GM19043 (cell line): ENCODE measurements around the gene PPP1R15B.

Source experiments
- ATAC-seq: cut with Tn5 transposase; IDR thresholded peaks from one replicate; pipeline ENCODE4 v1.9.1; 2021; ENCODE audit warnings: low read depth; ENCODE audit not compliant: unreplicated experiment

The PPP1R15B gene

GRCh38 chr1:204368996-204369726 is 42.5 kb downstream of the PPP1R15B start:
- ATAC-seq = no peak

GRCh38 chr1:204367956-204368355 is 43.7 kb downstream of the PPP1R15B start:
- no peak for ATAC-seq

DNA sequence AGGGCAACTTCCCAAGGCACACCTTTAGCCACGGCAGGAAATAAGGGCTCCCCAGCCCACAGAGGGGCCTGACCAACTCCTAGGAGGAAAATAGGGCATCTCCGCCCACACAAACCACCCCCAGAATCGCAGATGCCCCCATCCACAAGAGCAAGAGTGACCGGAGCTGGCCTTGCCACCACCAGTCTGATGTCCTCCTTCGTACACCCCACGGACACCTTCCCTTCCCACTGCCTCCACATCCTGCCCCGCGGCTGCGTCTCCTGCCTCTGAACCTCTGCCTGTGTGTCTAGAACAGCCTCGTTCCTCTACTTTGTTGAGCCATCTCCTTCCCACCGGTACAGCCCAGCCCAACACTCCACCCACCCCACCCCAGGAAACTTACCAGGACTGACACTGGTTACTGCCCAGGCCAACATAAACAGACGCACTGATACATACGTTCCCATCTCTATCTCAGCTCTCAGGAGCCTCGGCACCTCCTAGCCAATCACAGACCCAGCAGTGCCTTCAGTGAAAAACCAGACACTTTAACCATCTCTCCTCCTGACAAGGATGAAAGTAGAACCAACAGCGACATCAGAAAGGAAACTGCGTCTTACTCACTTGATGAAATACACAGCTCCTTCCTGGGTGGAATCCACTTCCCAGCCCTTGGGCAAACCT is 44.3 kb downstream of the PPP1R15B start:
- ATAC-seq = no peak

- no peak for ATAC-seq
Observed at GRCh38 chr1:204366759-204367158, 44.9 kb downstream of the PPP1R15B start.

- ATAC-seq = no peak
Observed at GRCh38 chr1:204363335-204364114, 48.1 kb downstream of the PPP1R15B start.

DNA sequence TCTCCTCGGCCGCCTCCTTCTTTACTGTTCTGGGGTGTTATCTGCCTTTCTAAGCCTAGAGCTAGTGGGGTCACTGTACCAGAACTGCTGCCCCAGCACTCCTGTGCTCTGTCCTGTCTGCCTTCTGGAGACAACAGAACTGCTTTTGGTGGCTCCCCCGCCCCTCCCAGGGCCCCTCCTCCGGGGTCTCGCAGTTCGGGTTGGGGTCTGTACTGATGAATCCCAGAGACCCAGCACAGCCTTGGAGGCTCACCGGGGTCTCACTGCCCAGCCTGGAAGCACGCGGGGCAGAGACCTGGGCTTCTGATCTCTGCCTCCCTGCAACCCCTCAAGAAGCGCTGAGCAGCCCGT is 48.7 kb downstream of the PPP1R15B start:
- no peak for ATAC-seq

DNA sequence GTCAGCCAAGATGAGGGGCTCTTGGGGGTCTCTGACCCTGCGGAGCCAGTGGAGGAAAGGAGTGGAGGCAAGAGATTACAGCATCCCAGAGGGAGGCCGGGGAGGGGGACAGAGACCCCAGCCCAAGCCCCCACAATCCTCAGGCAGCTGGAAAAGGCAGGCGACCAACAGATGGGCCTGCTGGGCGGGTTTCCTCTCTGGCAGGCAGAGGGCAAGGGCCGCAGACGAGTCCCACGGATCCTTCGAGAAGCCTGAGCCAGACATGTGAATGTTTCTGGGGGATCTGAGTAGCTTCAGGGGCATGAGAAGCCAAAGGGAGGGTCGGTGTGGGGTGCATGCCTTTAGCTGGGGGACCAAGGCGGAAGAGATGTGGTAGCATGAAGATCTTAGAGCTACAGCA is 49.8 kb downstream of the PPP1R15B start:
- ATAC-seq = no peak

DNA sequence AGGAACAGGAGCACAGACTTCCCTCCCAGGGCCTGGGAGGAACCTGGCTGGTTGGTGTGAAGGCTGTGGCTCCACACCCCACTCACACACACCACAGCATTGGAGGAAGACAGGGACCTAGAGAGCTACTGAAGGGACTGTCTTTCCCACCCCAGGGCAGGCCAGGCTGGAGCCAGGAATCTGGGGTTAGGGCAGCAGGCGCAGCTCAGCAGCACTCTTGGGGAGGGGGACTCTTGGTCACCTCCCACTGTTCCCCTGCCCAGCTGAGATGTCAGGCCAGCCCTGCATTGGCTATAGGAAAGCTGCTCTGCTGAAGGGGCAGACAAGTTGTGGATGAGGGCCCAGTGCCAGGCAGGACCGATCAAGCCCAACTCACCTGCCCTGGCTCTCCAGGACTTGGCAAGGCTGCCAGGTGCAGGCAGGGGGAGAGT is 50.3 kb downstream of the PPP1R15B start:
- no peak for ATAC-seq

GRCh38 chr1:204360314-204360713 is 51.3 kb downstream of the PPP1R15B start:
- no peak for ATAC-seq

GRCh38 chr1:204359474-204360255 is 52.0 kb downstream of the PPP1R15B start, which contains the start of gene PLEKHA6:
TSS of gene PLEKHA6 (minus strand) at chr1:204359929. CDS start at chr1:204273727, 86,202 bp downstream.
- ATAC-seq = no peak

DNA sequence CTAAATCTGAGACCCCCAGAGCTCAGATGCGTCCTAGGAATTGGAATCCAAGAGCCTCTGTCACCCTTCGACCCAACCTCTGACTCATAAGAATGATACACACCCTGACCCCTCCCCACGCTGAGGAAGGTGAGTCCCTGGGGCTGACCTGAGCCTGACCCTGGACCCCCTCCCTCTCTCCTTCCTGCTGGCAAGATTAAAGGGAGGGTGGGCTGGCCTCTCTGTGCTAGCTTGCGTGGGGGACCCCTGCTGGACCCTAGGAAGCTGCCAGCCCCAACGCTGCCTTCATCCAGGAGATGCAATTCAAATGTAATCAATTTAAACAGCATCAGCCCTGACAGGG is 52.5 kb downstream of the PPP1R15B start:
- no peak for ATAC-seq

DNA sequence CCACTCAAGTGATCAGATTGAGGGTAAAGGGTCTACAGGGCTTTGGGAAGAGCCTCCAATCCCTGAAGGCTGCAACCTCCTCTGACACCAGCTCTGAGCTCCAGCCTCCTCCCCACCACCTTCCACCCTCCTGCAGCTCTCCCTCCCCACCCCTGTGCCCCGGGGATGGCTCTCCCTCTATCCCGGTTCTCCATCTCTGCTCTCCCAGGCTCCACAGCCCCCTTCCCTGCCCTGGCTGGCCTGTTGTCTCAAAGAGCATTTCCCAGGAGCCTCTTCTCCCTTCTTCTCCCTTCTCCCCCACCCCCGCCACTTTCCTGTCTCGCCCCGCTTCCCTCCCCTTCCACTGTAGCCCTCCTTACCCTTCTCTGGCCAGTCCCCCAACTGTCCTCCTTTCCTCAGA is 53.0 kb downstream of the PPP1R15B start:
- no peak for ATAC-seq

- ATAC-seq = no peak
Observed at GRCh38 chr1:204357551-204358490, 53.8 kb downstream of the PPP1R15B start.

DNA sequence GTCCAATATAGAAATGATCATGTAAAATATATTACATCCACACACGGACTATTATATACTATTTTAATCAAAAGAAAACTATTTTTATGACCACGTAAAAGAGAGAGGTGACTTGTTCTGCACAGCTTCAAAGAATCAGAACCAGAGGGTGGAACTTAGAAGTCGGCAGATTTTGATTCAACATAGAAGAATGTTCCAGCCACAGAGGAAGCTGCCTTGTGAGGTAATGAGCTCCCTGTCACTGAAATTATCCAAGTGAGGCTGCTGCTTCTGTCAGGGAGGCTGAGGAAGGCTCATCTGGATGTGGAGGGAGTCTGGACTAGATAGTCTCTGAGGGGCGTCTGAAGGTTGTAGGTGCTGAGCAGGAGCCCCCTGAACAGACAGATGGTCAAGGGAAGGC is 54.6 kb downstream of the PPP1R15B start:
- no peak for ATAC-seq

- ATAC-seq = no peak
Observed at GRCh38 chr1:204355913-204356312, 55.7 kb downstream of the PPP1R15B start.

GRCh38 chr1:204354579-204354978 is 57.0 kb downstream of the PPP1R15B start:
- ATAC-seq = no peak
